Testis (tissue), 3 donors: ENCODE measurements around the gene PDZD4. TPM values are rescaled to one million over a fixed set of nuclear protein-coding genes. Genes with fewer than 3 reads are reported as not detected.

ENCODE experiments used
- DNase-seq: peaks from one replicate; pipeline ENCODE4 v3.0.0-alpha.2; 2019
- H3K27ac ChIP-seq, 2 donors: fragments of 200-600 bp; sonication (generic); one replicate each; pipeline ENCODE4 v1.5.1; 2019
- H3K27me3 ChIP-seq: fragments of 200-600 bp; sonication (generic); one replicate; pipeline ENCODE4 v1.5.1; 2019
- H3K36me3 ChIP-seq: fragments of 200-600 bp; sonication (generic); one replicate; pipeline ENCODE4 v1.5.1; 2017; ENCODE audit warnings: low read depth; ENCODE audit errors: missing control alignments
- H3K4me1 ChIP-seq: fragments of 200-600 bp; sonication (generic); one replicate; pipeline ENCODE4 v1.5.1; 2019
- H3K4me3 ChIP-seq, 2 donors: fragments of 200-600 bp; sonication (generic); one replicate each; pipeline ENCODE4 v1.5.1; 2017 to 2019
- H3K9me3 ChIP-seq: fragments of 200-600 bp; sonication (generic); one replicate; pipeline ENCODE4 v1.5.1; 2017
- POLR2A ChIP-seq: fragments of 450-650 bp; IDR thresholded peaks from one replicate; pipeline ENCODE4 v1.6.1; 2017; ENCODE audit warnings: antibody characterized with exemption, mild to moderate bottlenecking, moderate library complexity
- WGBS, 2 donors: methylation state at CpG; one replicate each; pipeline ENCODE4 v1.1.5; 2018; 5-methylcytosine and 5-hydroxymethylcytosine counted together
- intact Hi-C: fragments of 100-400 bp; cut with DNase I; formaldehyde crosslinking; loops from one replicate; pipeline ENCODE4 v1.15.1; 2023; ENCODE audit warnings: low total_unique reads
- polyA plus RNA-seq: library from polyadenylated mRNA; stranded (reverse); fragments of 350-450 nt; fragmentation: Illumina TruSeq; extraction: RNeasy Lipid Tissue Mini Kit (QIAGEN cat#74804); gene quantifications from one replicate; pipeline ENCODE4 v1.2.3, GENCODE V29; 2014; ENCODE audit warnings: low read depth, low replicate concordance; ENCODE audit not compliant: insufficient read depth
- total RNA-seq, 2 donors: library from RNA; depleted of rRNA; stranded (reverse); fragments of >200 nt; gene quantifications; one replicate each; pipeline ENCODE4 v1.2.3, GENCODE V29; 2016
- TF ChIP-seq, protein P1 (sequence below), 3 experiments: fragments of 450-650 bp in 2 of 3; fragments of 200-600 bp in 1 of 3; sonication (generic) in 1 of 3; IDR thresholded peaks; one replicate each; pipeline ENCODE4 v1.5.1; 2016 to 2019; ENCODE audit warnings: antibody characterized with exemption in 3 of 3, mild to moderate bottlenecking in 2 of 3, moderate library complexity in 1 of 3

PDZD4 gene
- total and polyA plus RNA-seq, 3 donors from 2014 or later, result 11.2 to 17.2 (median 13.5) TPM

GRCh38 chrX:153861733-153862310 lies 31.5 kb upstream of the PDZD4 start:
- WGBS, 2 donors, result 67 to 76% methylated on average over 4 to 21 of the region's 21 CpGs
- Histone ChIP-seq H3K9me3 (no peaks in the 10 kb centered on the region), H3K4me1 (no peaks in the 10 kb centered on the region), H3K27me3 (no peaks in the 10 kb centered on the region), H3K27ac (no peak overlapping the region), H3K36me3 (no peaks in the 10 kb centered on the region), H3K4me3 (no peak overlapping the region)
- intact Hi-C loops, result no loop called here
- no peak for DNase-seq
- TF ChIP-seq, protein P1, sequence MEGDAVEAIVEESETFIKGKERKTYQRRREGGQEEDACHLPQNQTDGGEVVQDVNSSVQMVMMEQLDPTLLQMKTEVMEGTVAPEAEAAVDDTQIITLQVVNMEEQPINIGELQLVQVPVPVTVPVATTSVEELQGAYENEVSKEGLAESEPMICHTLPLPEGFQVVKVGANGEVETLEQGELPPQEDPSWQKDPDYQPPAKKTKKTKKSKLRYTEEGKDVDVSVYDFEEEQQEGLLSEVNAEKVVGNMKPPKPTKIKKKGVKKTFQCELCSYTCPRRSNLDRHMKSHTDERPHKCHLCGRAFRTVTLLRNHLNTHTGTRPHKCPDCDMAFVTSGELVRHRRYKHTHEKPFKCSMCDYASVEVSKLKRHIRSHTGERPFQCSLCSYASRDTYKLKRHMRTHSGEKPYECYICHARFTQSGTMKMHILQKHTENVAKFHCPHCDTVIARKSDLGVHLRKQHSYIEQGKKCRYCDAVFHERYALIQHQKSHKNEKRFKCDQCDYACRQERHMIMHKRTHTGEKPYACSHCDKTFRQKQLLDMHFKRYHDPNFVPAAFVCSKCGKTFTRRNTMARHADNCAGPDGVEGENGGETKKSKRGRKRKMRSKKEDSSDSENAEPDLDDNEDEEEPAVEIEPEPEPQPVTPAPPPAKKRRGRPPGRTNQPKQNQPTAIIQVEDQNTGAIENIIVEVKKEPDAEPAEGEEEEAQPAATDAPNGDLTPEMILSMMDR (IDR thresholded peaks at IDR 0.05), result no peak
- no peak for TF ChIP-seq POLR2A

DNA sequence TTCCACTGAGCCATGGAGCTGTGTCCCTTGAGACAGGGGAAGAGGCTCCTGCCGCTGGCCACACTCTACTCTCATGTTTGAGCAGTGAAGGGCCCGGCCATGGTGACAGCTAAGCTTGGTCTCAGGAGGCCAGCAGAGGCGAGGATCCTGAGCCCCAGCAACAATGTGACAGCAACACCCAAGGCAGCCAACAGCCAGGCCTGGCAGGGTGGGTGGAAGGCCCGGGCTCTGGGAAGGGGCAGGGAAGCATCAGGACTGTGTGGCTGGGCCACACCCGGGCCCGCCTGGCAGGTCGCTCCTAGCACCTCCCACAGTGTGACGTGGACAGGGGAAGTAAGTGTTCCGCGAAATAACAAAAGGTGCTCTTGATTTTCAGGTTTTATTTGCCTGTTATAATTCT lies 30.8 kb upstream of the PDZD4 start:
- TF ChIP-seq, protein P1 (IDR thresholded peaks at IDR 0.05), result no peak
- no peak for TF ChIP-seq POLR2A
- no peak for DNase-seq
- WGBS, 2 donors, result 81 to 89% methylated on average over 3 to 7 of the region's 10 CpGs
- intact Hi-C loops, result no loop called here
- Histone ChIP-seq H3K9me3 (no peaks in the 10 kb centered on the region), H3K4me1 (no peaks in the 10 kb centered on the region), H3K4me3 (no peak overlapping the region), H3K36me3 (no peaks in the 10 kb centered on the region), H3K27me3 (no peaks in the 10 kb centered on the region), H3K27ac (no peak overlapping the region)

DNA sequence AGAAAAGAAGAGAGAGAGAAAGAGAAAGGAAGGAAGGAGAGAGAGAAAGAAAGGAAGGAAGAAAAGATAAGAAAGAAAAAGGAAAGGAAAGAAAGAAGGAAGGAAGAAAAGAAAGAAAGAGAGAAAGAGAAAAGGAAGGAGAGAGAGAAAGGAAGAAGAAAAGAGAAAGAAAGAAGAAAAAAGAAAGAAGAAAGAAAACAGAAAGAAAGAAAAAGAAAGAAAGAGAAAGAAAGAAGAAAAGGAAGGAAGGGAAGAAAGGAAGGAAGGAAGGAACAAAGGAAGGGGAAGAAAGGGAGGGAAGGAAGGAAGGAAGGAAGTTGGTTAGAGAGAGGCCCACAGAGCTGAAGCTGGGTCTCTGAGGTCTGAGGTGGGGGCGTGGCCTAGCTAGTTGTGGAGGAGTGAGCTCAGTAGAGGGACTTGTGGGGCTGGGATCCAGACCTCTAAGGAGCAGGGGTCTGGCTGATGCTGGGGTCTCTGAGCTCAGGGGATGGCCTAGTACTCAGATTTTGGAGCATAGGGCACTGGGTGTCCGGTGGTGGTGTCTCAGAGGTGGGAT lies 27.1 kb upstream of the PDZD4 start:
- H3K4me3 ChIP-seq, result no peak overlapping the region
- H3K36me3 ChIP-seq, result no peaks in the 10 kb centered on the region
- H3K9me3 ChIP-seq, result no peaks in the 10 kb centered on the region
- no peak for TF ChIP-seq POLR2A
- TF ChIP-seq, protein P1 (IDR thresholded peaks at IDR 0.05), result no peak
- H3K4me1 ChIP-seq, result no peaks in the 10 kb centered on the region
- DNase-seq, result no peak
- intact Hi-C loops, result no loop called here
- WGBS, 2 donors, result 50 to 68% methylated on average over 1 to 2 of the region's 2 CpGs
- no peaks in the 10 kb centered on the region for H3K27me3 ChIP-seq
- no peak overlapping the region for H3K27ac ChIP-seq

DNA sequence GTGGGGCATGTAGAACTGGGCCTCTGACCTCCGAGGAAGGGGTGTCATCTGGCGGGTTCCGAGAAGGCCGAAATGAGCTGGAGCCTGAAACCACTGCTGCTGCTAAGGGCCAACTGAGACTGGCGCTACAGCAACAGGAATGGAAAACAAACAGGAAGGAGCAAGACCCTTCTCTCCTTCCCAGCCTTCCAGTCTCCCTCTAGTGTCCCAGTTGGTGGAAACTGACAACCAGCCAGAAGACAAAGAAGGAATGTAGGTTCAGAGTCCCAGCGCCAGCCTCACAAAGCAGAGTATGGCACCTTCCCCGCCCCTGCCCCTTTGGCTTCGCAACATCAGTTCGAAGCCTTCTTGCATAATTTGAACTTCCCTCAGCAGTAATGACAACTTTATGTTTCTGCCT lies 24.4 kb upstream of the PDZD4 start:
- Histone ChIP-seq H3K36me3 (no peaks in the 10 kb centered on the region), H3K4me1 (no peaks in the 10 kb centered on the region), H3K27ac (no peak overlapping the region), H3K9me3 (no peaks in the 10 kb centered on the region), H3K27me3 (no peaks in the 10 kb centered on the region), H3K4me3 (no peak overlapping the region)
- intact Hi-C loops, result no loop called here
- TF ChIP-seq, protein P1 (IDR thresholded peaks at IDR 0.05), result no peak
- no peak for TF ChIP-seq POLR2A
- DNase-seq, result no peak
- WGBS, 2 donors, result 90 to 94% methylated on average over 7 to 9 of the region's 9 CpGs

GRCh38 chrX:153853902-153854267 lies 23.5 kb upstream of the PDZD4 start:
- DNase-seq, result no peak
- intact Hi-C loops, result no loop called here
- TF ChIP-seq POLR2A, result no peak
- TF ChIP-seq, protein P1 (IDR thresholded peaks at IDR 0.05), result no peak
- Histone ChIP-seq H3K27ac (no peak overlapping the region), H3K9me3 (no peaks in the 10 kb centered on the region), H3K4me1 (no peaks in the 10 kb centered on the region), H3K27me3 (no peaks in the 10 kb centered on the region), H3K36me3 (no peaks in the 10 kb centered on the region), H3K4me3 (no peak overlapping the region)
- WGBS, 2 donors, result 95 to 100% methylated on average over 3 of the region's 3 CpGs
